Activated T-helper 9 cell treated with anti-CD3 and anti-CD28 coated beads, Interleukin-2, amount 50 U/mL, for 16 hours (primary cell): ENCODE results near the gene ACO2.
"Not testable (repeated sequence)": the region's sequence is repeated elsewhere in the genome, so short reads cannot be mapped to it uniquely, and the experiment has no call there.

Experiments
- DNase-seq: peaks from one replicate; pipeline ENCODE4 v3.0.0-alpha.2; 2020; ENCODE audit warnings: low read depth

Gene ACO2

GRCh38 chr22:41468381-41469217 lies at the start of gene ACO2, which contains the start of gene PHF5A:
Gene ACO2, plus strand, starts transcription at chr22:41469117. Its CDS starts 30 bp downstream, at chr22:41469147.
Gene PHF5A, minus strand, starts transcription at chr22:41468692. Its CDS starts 39 bp downstream, at chr22:41468653.
- DNase-seq = peak; percentile 96

GRCh38 chr22:41425660-41426365 lies 43.1 kb upstream of the ACO2 start:
- DNase-seq = no peak

GRCh38 chr22:41429232-41429950 lies 39.5 kb upstream of the ACO2 start:
- DNase-seq = no peak

- DNase-seq = no peak
Measured at GRCh38 chr22:41429951-41430332, 39.0 kb upstream of the ACO2 start.

GRCh38 chr22:41431656-41432055 lies 37.3 kb upstream of the ACO2 start:
- DNase-seq = no peak

- DNase-seq = not testable (repeated sequence)
Measured at GRCh38 chr22:41433480-41433879, 35.4 kb upstream of the ACO2 start.

GRCh38 chr22:41434361-41435003 lies 34.4 kb upstream of the ACO2 start:
- DNase-seq = not testable (repeated sequence)

- DNase-seq = no peak
Measured at GRCh38 chr22:41435560-41435959, 33.4 kb upstream of the ACO2 start.

- DNase-seq = no peak
Measured at GRCh38 chr22:41436322-41437113, 32.4 kb upstream of the ACO2 start.

- DNase-seq = no peak
Measured at GRCh38 chr22:41437198-41437597, 31.7 kb upstream of the ACO2 start.

GRCh38 chr22:41440511-41440910 lies 28.4 kb upstream of the ACO2 start:
- DNase-seq = not testable (repeated sequence)

- no peak for DNase-seq
Measured at GRCh38 chr22:41442240-41442792, 26.6 kb upstream of the ACO2 start.

GRCh38 chr22:41444360-41445128 lies 24.4 kb upstream of the ACO2 start:
- DNase-seq = peak; percentile 78

GRCh38 chr22:41445129-41446056 lies 23.5 kb upstream of the ACO2 start:
- DNase-seq = no peak

GRCh38 chr22:41446057-41446501 lies 22.8 kb upstream of the ACO2 start:
- no peak for DNase-seq

GRCh38 chr22:41446639-41447434 lies 22.1 kb upstream of the ACO2 start, which contains the start of gene TOB2:
Gene TOB2, minus strand, starts transcription at chr22:41446801. Its CDS starts 9,456 bp downstream, at chr22:41437345.
- peak; percentile 91 for DNase-seq

- DNase-seq = peak; percentile 37
Measured at GRCh38 chr22:41447435-41448188, 21.3 kb upstream of the ACO2 start.
